IMR-90 (cell line): ENCODE data around the gene ACOXL. TPM values are rescaled to one million over a fixed set of nuclear protein-coding genes. Genes with fewer than 3 reads are reported as not detected.

Source experiments
- ATAC-seq: fragments of 200-7000 bp; cut with Tn5 transposase; 2 replicates; pipeline ENCODE4 v1.9.1; 2020; ENCODE audit warnings: low read depth, mild to moderate bottlenecking, moderate library complexity
- BruUV-seq: library from RNA; stranded (reverse); fragments of 400-500 nt; replicated peaks from 2 replicates; lab custom pipeline; 2021; lab: Mats Ljungman, UMichigan
- CTCF ChIA-PET: fragments of 300-600 bp; formaldehyde crosslinking; extraction: SDS; loops from one replicate; lab custom pipeline; 2021; ENCODE audit warnings: antibody characterized with exemption; lab: Yijun Ruan, JAX
- POLR2A ChIA-PET: fragments of 300-600 bp; sonication (Branson Sonifier 250); formaldehyde crosslinking; loops from one replicate; lab custom pipeline; 2022; ENCODE audit warnings: antibody characterized with exemption; ENCODE audit not compliant: unreplicated experiment; lab: Charles Lee
- DNase-seq: peaks from one replicate; pipeline ENCODE4 v3.0.0; 2013
- H2AFZ ChIP-seq: replicated peaks from 2 replicates; pipeline ENCODE3; 2013; ENCODE audit warnings: low read length, mild to moderate bottlenecking; ENCODE audit not compliant: poor library complexity
- H2AK5ac ChIP-seq: 2 replicates; pipeline ENCODE4 v1.6.1; 2013; ENCODE audit warnings: low read depth, low read length, inconsistent platforms
- H2AK9ac ChIP-seq: replicated peaks from 2 replicates; pipeline ENCODE3; 2013; ENCODE audit warnings: mild to moderate bottlenecking, low read depth, low read length, moderate library complexity; ENCODE audit not compliant: poor library complexity
- H2BK120ac ChIP-seq: 2 replicates; pipeline ENCODE4 v1.6.1; 2013; ENCODE audit warnings: low read depth, low read length, inconsistent platforms
- H2BK15ac ChIP-seq: 3 replicates; pipeline ENCODE4 v1.6.1; 2013; ENCODE audit warnings: low read depth, low read length, inconsistent platforms
- H2BK20ac ChIP-seq: 2 replicates; pipeline ENCODE4 v1.6.1; 2013; ENCODE audit warnings: low read depth, mild to moderate bottlenecking, inconsistent platforms, low read length, moderate library complexity
- H2BK5ac ChIP-seq: 2 replicates; pipeline ENCODE4 v1.6.1; 2013; ENCODE audit warnings: mild to moderate bottlenecking, low read depth, low read length, inconsistent platforms; ENCODE audit not compliant: poor library complexity, severe bottlenecking
- H3K14ac ChIP-seq: replicated peaks from 2 replicates; pipeline ENCODE4 v1.6.1; 2013; ENCODE audit warnings: low read depth, low read length, inconsistent platforms
- H3K18ac ChIP-seq: 2 replicates; pipeline ENCODE4 v1.6.1; 2013; ENCODE audit warnings: low read depth, low read length, control low read depth
- H3K23ac ChIP-seq: 2 replicates; pipeline ENCODE4 v1.6.1; 2013; ENCODE audit warnings: low read depth, low read length, inconsistent platforms
- H3K27ac ChIP-seq: 2 replicates; pipeline ENCODE4 v1.5.1; 2013; ENCODE audit warnings: mild to moderate bottlenecking, control low read depth, low read length; ENCODE audit not compliant: insufficient read depth
- H3K27me3 ChIP-seq: 2 replicates; pipeline ENCODE4 v1.6.1; 2013; ENCODE audit warnings: low read length; ENCODE audit not compliant: control insufficient read depth, insufficient read depth
- H3K36me3 ChIP-seq: 2 replicates; pipeline ENCODE4 v1.6.1; 2013; ENCODE audit warnings: low read length, mixed read lengths; ENCODE audit not compliant: control insufficient read depth, insufficient read depth
- H3K4ac ChIP-seq: 2 replicates; pipeline ENCODE4 v1.6.1; 2013; ENCODE audit warnings: low read depth, low read length, inconsistent platforms
- H3K4me1 ChIP-seq: 2 replicates; pipeline ENCODE4 v1.6.1; 2013; ENCODE audit warnings: low read length, mixed read lengths; ENCODE audit not compliant: control insufficient read depth, insufficient read depth
- H3K4me2 ChIP-seq: 2 replicates; pipeline ENCODE4 v1.6.1; 2013; ENCODE audit warnings: low read depth, mild to moderate bottlenecking, control low read depth, low read length, moderate library complexity
- H3K4me3 ChIP-seq: 2 replicates; pipeline ENCODE4 v1.5.1; 2013; ENCODE audit warnings: low read depth, mild to moderate bottlenecking, control low read depth, low read length, moderate library complexity; ENCODE audit not compliant: insufficient read depth
- H3K56ac ChIP-seq: 2 replicates; pipeline ENCODE4 v1.6.1; 2013; ENCODE audit warnings: low read length, inconsistent platforms; ENCODE audit not compliant: insufficient read depth; ENCODE audit errors: extremely low read depth
- H3K79me1 ChIP-seq, 2 experiments: 2 replicates each; pipeline ENCODE4 v1.6.1; 2013; ENCODE audit warnings: low read length in 2 of 2, inconsistent platforms in 1 of 2, low read depth in 1 of 2
- H3K9ac ChIP-seq: 2 replicates; pipeline ENCODE4 v1.6.1; 2013; ENCODE audit warnings: low read depth, low read length, control low read depth
- H3K9me1 ChIP-seq: 2 replicates; pipeline ENCODE4 v1.6.1; 2013; ENCODE audit warnings: low read length, inconsistent platforms; ENCODE audit not compliant: insufficient read depth
- H3K9me3 ChIP-seq: 2 replicates; pipeline ENCODE4 v1.6.1; 2013; ENCODE audit warnings: low read length; ENCODE audit not compliant: control insufficient read depth, insufficient read depth
- H4K20me1 ChIP-seq: 2 replicates; pipeline ENCODE4 v1.6.1; 2013; ENCODE audit warnings: low read length, inconsistent platforms; ENCODE audit not compliant: insufficient read depth
- H4K5ac ChIP-seq: 2 replicates; pipeline ENCODE4 v1.6.1; 2013; ENCODE audit warnings: mild to moderate bottlenecking, low read depth, low read length, control low read depth
- H4K8ac ChIP-seq, 2 experiments: 2 replicates each; pipeline ENCODE4 v1.6.1; 2013; ENCODE audit warnings: low read depth in 2 of 2, low read length in 2 of 2, control low read depth in 1 of 2, inconsistent platforms in 1 of 2
- H4K91ac ChIP-seq: 2 replicates; pipeline ENCODE4 v1.6.1; 2013; ENCODE audit warnings: low read depth, low read length, inconsistent platforms; ENCODE audit not compliant: insufficient read depth
- CEBPB ChIP-seq: IDR thresholded peaks from 2 replicates; pipeline ENCODE4 v1.6.1; 2012; ENCODE audit warnings: low read depth, low read length, improper control_type of control experiment
- FOS ChIP-seq: fragments of 150-350 bp; IDR thresholded peaks from 2 replicates; pipeline ENCODE4 v1.6.1; 2016; ENCODE audit warnings: low read depth, low read length
- MAFK ChIP-seq: IDR thresholded peaks from 2 replicates; pipeline ENCODE4 v1.6.1; 2012; ENCODE audit warnings: low read depth, low read length, improper control_type of control experiment
- MAZ ChIP-seq: IDR thresholded peaks from 2 replicates; pipeline ENCODE4 v1.6.1; 2012; ENCODE audit warnings: low read depth, mild to moderate bottlenecking, low read length, improper control_type of control experiment, moderate library complexity, borderline replicate concordance
- MXI1 ChIP-seq: IDR thresholded peaks from 2 replicates; pipeline ENCODE4 v1.6.1; 2012; ENCODE audit warnings: low read depth, mild to moderate bottlenecking, low read length, moderate library complexity, borderline replicate concordance
- NFE2L2 ChIP-seq: fragments of 150-350 bp; IDR thresholded peaks from 2 replicates; pipeline ENCODE4 v1.6.1; 2016; ENCODE audit warnings: low read depth, mild to moderate bottlenecking, low read length
- POLR2A ChIP-seq: IDR thresholded peaks from 2 replicates; pipeline ENCODE4 v1.6.1; 2012; ENCODE audit warnings: mild to moderate bottlenecking, low read depth, low read length
- RAD21 ChIP-seq: IDR thresholded peaks from 2 replicates; pipeline ENCODE4 v1.6.1; 2012; ENCODE audit warnings: low read length, improper control_type of control experiment
- RCOR1 ChIP-seq: IDR thresholded peaks from 2 replicates; pipeline ENCODE4 v1.6.1; 2012; ENCODE audit warnings: mild to moderate bottlenecking, low read length, improper control_type of control experiment; ENCODE audit not compliant: insufficient replicate concordance
- RFX5 ChIP-seq: IDR thresholded peaks from 2 replicates; pipeline ENCODE4 v1.8.0; 2012; ENCODE audit warnings: low read depth, mild to moderate bottlenecking, low read length, moderate library complexity
- WGBS, 2 experiments: methylation state at CpG; one replicate each; pipeline versions ENCODE4 v1.1.5 to v1.1.7; 2013; ENCODE audit warnings: missing lambda C conversion rate in 2 of 2; ENCODE audit not compliant: insufficient read length in 1 of 2; ENCODE audit errors: extremely low coverage in 2 of 2; 5-methylcytosine and 5-hydroxymethylcytosine counted together
- dilution Hi-C: fragments of 300-500 bp; cut with HindIII; formaldehyde crosslinking; loops from one replicate; pipeline ENCODE4 v1.14.3; 2018; ENCODE audit warnings: low sequenced_read_pairs; ENCODE audit not compliant: unreplicated experiment
- in situ Hi-C: fragments of 300-500 bp; cut with MboI; formaldehyde crosslinking; loops from 3 replicates; pipeline ENCODE4 v1.14.3; 2019; ENCODE audit warnings: low sequenced_read_pairs, inconsistent platforms, mixed read lengths
- intact Hi-C: fragments of 100-400 bp; cut with micrococcal nuclease; formaldehyde crosslinking; loops from 2 replicates; pipeline ENCODE4 v1.10.0; 2022
- polyA plus RNA-seq, 3 experiments: library from polyadenylated mRNA; depleted of rRNA; stranded (reverse); fragments of >200 nt; gene quantifications; 2 replicates each; pipeline ENCODE4 v1.2.3, GENCODE V29; 2012; ENCODE audit warnings: low replicate concordance in 1 of 3
- total RNA-seq: library from RNA; depleted of rRNA; stranded (reverse); fragments of >200 nt; gene quantifications from 2 replicates; pipeline ENCODE4 v1.2.3, GENCODE V29; 2012
- TF ChIP-seq, protein P1 (sequence below): fragments of 150-350 bp; IDR thresholded peaks from 2 replicates; pipeline ENCODE4 v1.6.1; 2017; ENCODE audit warnings: mild to moderate bottlenecking, antibody characterized with exemption, low read length, low read depth
- TF ChIP-seq, protein P2 (sequence below): fragments of 150-350 bp; IDR thresholded peaks from 2 replicates; pipeline ENCODE4 v1.6.1; 2016; ENCODE audit warnings: low read depth, mild to moderate bottlenecking, low read length, moderate library complexity, borderline replicate concordance

Gene ACOXL
- total and polyA plus RNA-seq, 2 of the 4 experiments (the other 2 are of a cell fraction), result not detected

DNA sequence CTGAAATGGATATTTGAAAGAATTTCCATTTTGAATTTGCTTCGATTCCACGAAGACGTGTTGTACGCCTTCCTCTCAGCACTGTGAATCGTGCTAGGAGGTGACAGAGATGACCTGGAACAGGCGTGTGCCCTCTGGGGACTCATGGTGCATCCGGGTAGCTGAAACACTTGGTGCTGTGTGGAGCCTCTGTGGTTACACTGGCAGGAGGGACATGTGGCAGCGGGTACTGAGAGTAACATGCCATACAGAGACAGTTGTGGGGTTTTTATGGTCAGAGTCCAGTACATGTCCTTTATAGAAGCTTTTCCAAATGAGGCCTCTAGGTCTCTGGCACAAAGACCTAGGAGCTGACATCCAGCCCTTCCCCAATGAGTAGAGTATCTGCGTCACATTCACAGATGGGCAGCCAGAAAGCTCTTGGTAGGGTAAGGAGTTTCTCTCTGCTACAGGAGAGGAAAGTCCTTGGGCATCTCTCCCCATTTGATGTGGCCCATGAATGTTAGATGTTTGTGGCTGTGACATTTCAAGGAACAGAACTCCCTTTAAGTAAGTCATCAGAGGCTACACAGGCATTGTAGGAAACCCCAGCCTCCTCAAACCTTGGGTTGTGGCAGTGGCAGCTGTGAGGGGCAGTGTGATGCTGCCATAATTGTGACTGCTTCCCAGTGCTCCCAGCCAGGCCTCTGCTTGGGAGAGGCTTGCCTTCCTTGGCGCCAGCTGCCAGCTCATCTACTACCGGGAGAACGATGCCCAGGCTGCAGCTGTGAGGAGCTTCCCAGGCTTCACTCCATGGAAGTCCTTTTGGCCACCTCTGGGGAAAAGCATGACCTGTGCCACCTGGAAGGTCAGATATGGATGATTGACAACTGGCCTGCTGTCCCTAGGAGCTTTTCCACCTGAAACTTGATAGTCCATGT is 80.6 kb downstream of the ACOXL start (continued):
- TF ChIP-seq, protein P1, sequence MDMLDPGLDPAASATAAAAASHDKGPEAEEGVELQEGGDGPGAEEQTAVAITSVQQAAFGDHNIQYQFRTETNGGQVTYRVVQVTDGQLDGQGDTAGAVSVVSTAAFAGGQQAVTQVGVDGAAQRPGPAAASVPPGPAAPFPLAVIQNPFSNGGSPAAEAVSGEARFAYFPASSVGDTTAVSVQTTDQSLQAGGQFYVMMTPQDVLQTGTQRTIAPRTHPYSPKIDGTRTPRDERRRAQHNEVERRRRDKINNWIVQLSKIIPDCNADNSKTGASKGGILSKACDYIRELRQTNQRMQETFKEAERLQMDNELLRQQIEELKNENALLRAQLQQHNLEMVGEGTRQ, result no peak
- TF ChIP-seq NFE2L2, result no peak

DNA sequence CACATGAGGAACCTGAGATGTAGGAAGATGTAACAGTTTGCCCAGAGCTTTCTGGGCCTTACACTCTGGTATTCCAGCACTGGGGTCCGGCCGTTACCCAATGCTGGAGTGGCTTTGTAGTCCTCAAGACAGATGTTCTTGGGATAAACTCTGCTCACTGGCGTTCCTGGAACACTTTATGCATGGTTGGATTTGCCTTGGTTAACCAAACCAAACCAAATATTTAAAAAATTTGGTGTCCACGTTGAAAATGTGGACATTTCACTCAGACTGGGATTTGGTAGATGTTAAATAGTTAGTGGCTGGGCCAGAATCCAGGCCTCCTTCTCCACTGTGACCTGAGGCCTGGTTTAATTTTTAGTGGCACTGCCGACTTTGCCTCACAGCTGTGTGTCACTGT is 81.5 kb downstream of the ACOXL start:
- no peak overlapping the region for H4K5ac ChIP-seq
- no peak overlapping the region for H3K56ac ChIP-seq
- H2BK20ac ChIP-seq, result no peak overlapping the region
- H3K14ac ChIP-seq, result no peak overlapping the region
- no CpG with 5 or more reads among the region's 5 CpGs for WGBS, 2 experiments
- H3K79me1 ChIP-seq, result no peaks in the 10 kb centered on the region
- in situ Hi-C loops (loop anchor here (25.0 kb wide), 1 partner anchor 898 kb away; no protein-coding TSS in a partner anchor), dilution Hi-C loops (no loop called here), intact Hi-C loops (loop anchor here (2.0 kb wide), 1 partner anchor 303 kb away; no protein-coding TSS in a partner anchor)
- no peak for ATAC-seq
- H2AK9ac ChIP-seq, result no peak overlapping the region
- no peak overlapping the region for H4K8ac ChIP-seq
- no peak overlapping the region for H3K4me2 ChIP-seq
- no TSS peak for BruUV-seq
- H4K91ac ChIP-seq, result no peak overlapping the region
- H2BK120ac ChIP-seq, result no peak overlapping the region
- no peak for DNase-seq
- H3K4me3 ChIP-seq, result no peak overlapping the region
- H3K4me1 ChIP-seq, result no peaks in the 10 kb centered on the region
- POLR2A ChIA-PET, result no interaction called here
- no peak overlapping the region for H3K9ac ChIP-seq
- no peaks in the 10 kb centered on the region for H3K9me1 ChIP-seq
- H2BK5ac ChIP-seq, result no peak overlapping the region
- no peak overlapping the region for H3K18ac ChIP-seq
- no peaks in the 10 kb centered on the region for H4K20me1 ChIP-seq
- no peaks in the 10 kb centered on the region for H3K36me3 ChIP-seq
- no peaks in the 10 kb centered on the region for H3K9me3 ChIP-seq
- no peak overlapping the region for H3K23ac ChIP-seq
- CTCF ChIA-PET, result no interaction called here
- no peak overlapping the region for H3K4ac ChIP-seq
- H2AFZ ChIP-seq, result peak overlapping the region; percentile 27
- no peak overlapping the region for H2AK5ac ChIP-seq
- H2BK15ac ChIP-seq, result no peak overlapping the region
- H3K27me3 ChIP-seq, result peaks cover 41% of the 10 kb centered on the region
- H3K27ac ChIP-seq, result no peak overlapping the region
- TF ChIP-seq NFE2L2, result no peak
- TF ChIP-seq, protein P2, sequence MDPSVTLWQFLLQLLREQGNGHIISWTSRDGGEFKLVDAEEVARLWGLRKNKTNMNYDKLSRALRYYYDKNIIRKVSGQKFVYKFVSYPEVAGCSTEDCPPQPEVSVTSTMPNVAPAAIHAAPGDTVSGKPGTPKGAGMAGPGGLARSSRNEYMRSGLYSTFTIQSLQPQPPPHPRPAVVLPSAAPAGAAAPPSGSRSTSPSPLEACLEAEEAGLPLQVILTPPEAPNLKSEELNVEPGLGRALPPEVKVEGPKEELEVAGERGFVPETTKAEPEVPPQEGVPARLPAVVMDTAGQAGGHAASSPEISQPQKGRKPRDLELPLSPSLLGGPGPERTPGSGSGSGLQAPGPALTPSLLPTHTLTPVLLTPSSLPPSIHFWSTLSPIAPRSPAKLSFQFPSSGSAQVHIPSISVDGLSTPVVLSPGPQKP, result no peak
- TF ChIP-seq MAZ, result no peak
- no peak for TF ChIP-seq RFX5
- no peak for TF ChIP-seq POLR2A
- no peak for TF ChIP-seq RCOR1
- TF ChIP-seq MXI1, result no peak
- no peak for TF ChIP-seq MAFK
- no peak for TF ChIP-seq CEBPB
- TF ChIP-seq FOS, result no peak
- no peak for TF ChIP-seq RAD21
- TF ChIP-seq, protein P1, result no peak
